Dendritic cell treated with granulocyte-macrophage colony-stimulating factor and Interleukin-4, amounts not matched to agents 40 ng/mL and 50 ng/mL, for 4 days (primary cell): ENCODE measurements around the gene ADTRP.
A peak's percentile ranks its signal among the peaks of the same experiment; 100 is the strongest.

Experiments
- H3K27ac Mint-ChIP-seq: one replicate; pipeline ENCODE4 v1.8.0; 2022; ENCODE audit warnings: mild to moderate bottlenecking, mixed read lengths
- H3K27me3 Mint-ChIP-seq: one replicate; pipeline ENCODE4 v1.8.0; 2022; ENCODE audit warnings: mild to moderate bottlenecking, mixed read lengths
- H3K36me3 Mint-ChIP-seq: one replicate; pipeline ENCODE4 v1.8.0; 2022; ENCODE audit warnings: low read depth, mixed read lengths
- H3K4me1 Mint-ChIP-seq: one replicate; pipeline ENCODE4 v1.8.0; 2022; ENCODE audit warnings: low read depth, mixed read lengths
- H3K4me3 Mint-ChIP-seq: one replicate; pipeline ENCODE4 v1.8.0; 2022; ENCODE audit warnings: mild to moderate bottlenecking, moderate library complexity, mixed read lengths
- H3K9me3 Mint-ChIP-seq: one replicate; pipeline ENCODE4 v1.8.0; 2022; ENCODE audit warnings: mixed read lengths
- intact Hi-C: fragments of 100-400 bp; cut with micrococcal nuclease; formaldehyde crosslinking; loops from one replicate; pipeline ENCODE4 v1.15.0; 2022

The ADTRP gene

DNA sequence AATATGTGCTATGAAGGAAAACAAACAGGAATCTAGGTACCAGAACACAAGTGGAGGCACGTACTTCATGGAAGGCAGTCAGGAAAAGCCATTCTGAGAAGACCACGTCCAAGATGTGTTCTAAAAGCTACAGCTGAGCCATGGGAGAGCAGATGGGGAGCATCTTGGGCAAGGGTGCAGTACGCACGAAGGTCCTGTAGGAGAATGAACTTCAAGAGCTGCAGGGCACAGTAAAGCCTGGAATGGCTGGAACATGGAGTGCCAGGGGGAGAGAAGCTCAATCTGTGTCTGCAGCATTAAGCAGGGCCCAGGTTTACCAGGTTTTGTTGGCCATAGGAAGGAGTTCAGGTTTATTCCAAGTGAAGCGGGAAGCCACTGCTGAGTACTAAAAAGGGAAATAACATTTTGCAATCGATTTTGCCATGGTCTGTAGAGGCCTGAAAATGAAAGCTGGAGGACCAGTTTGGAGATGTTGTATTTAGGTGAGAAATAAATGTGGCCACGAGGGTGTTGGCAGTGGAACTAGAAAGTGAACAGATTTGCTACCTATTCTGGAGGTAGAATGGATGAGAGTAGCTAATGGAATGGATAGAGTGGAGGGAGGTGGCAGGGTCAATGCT, 29.9 kb downstream of the ADTRP start:
- peaks cover 2% of the 10 kb centered on the region for H3K27me3 Mint-ChIP-seq
- no peak overlapping the region for H3K27ac Mint-ChIP-seq
- no peaks in the 10 kb centered on the region for H3K9me3 Mint-ChIP-seq
- no peak overlapping the region for H3K4me3 Mint-ChIP-seq
- no peaks in the 10 kb centered on the region for H3K36me3 Mint-ChIP-seq
- peaks cover 13% of the 10 kb centered on the region for H3K4me1 Mint-ChIP-seq
- intact Hi-C loops, result no loop called here

- no peaks in the 10 kb centered on the region for H3K9me3 Mint-ChIP-seq
- peaks cover 7% of the 10 kb centered on the region for H3K27me3 Mint-ChIP-seq
- intact Hi-C loops, result no loop called here
- peaks cover 13% of the 10 kb centered on the region for H3K4me1 Mint-ChIP-seq
- no peaks in the 10 kb centered on the region for H3K36me3 Mint-ChIP-seq
- H3K4me3 Mint-ChIP-seq, result no peak overlapping the region
- H3K27ac Mint-ChIP-seq, result no peak overlapping the region
These were observed 31.6 kb downstream of the ADTRP start for GRCh38 chr6:11747021-11747420.

GRCh38 chr6:11744753-11745152, 33.9 kb downstream of the ADTRP start:
- Mint-ChIP-seq H3K27me3 (peaks cover 9% of the 10 kb centered on the region), H3K36me3 (no peaks in the 10 kb centered on the region), H3K27ac (peak overlapping the region; percentile 62), H3K9me3 (no peaks in the 10 kb centered on the region), H3K4me3 (no peak overlapping the region), H3K4me1 (peaks cover 13% of the 10 kb centered on the region)
- intact Hi-C loops, result no loop called here

- Mint-ChIP-seq H3K9me3 (no peaks in the 10 kb centered on the region), H3K36me3 (no peaks in the 10 kb centered on the region), H3K4me1 (peaks cover 16% of the 10 kb centered on the region), H3K27ac (peak overlapping the region; percentile 62), H3K4me3 (no peak overlapping the region), H3K27me3 (peaks cover 9% of the 10 kb centered on the region)
- intact Hi-C loops, result no loop called here
These were observed 34.5 kb downstream of the ADTRP start for GRCh38 chr6:11744101-11744500.

- no peaks in the 10 kb centered on the region for H3K36me3 Mint-ChIP-seq
- peaks cover 33% of the 10 kb centered on the region for H3K4me1 Mint-ChIP-seq
- H3K4me3 Mint-ChIP-seq, result no peak overlapping the region
- peaks cover 17% of the 10 kb centered on the region for H3K27me3 Mint-ChIP-seq
- intact Hi-C loops, result no loop called here
- no peaks in the 10 kb centered on the region for H3K9me3 Mint-ChIP-seq
- H3K27ac Mint-ChIP-seq, result no peak overlapping the region
These were observed 37.7 kb downstream of the ADTRP start for GRCh38 chr6:11740875-11741274.

DNA sequence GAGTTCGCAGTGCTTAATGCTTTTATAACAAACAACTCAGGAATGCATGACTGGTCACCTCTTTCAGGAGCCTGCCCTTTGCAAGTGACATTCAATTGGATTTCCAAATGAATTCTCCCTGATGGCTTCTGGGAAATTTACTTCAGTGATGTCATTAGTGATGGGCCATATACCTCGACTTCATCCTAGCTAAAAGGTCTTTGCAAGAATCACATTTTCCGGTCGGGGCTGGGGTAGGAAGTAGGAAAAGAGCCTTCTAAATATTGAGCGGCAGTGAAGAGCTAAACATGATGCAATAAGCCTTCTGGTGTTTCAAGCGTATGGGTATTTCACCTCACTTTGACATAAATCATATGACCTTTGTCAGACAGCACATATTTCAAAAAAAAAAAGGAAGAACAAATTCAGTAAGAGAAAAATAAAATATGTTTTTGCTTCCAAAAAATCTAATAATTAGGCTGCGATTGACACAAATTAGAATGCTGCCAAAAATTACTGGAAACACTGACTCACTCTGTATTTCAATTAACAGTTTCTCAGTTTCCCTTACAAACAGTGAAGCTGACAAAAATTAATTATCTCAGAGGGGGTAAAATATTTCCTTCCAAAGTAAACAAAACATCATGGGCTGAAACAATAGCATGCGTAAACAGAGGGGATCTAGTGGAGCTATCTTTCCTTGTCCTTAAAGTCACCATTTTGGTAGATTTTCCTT, 39.8 kb downstream of the ADTRP start:
- Mint-ChIP-seq H3K9me3 (no peaks in the 10 kb centered on the region), H3K4me3 (no peak overlapping the region), H3K36me3 (no peaks in the 10 kb centered on the region), H3K4me1 (peaks cover 34% of the 10 kb centered on the region), H3K27ac (no peak overlapping the region), H3K27me3 (peaks cover 22% of the 10 kb centered on the region)
- intact Hi-C loops, result no loop called here

GRCh38 chr6:11738234-11738633, 40.4 kb downstream of the ADTRP start:
- H3K36me3 Mint-ChIP-seq, result no peaks in the 10 kb centered on the region
- H3K4me3 Mint-ChIP-seq, result no peak overlapping the region
- intact Hi-C loops, result no loop called here
- H3K27me3 Mint-ChIP-seq, result peaks cover 24% of the 10 kb centered on the region
- no peaks in the 10 kb centered on the region for H3K9me3 Mint-ChIP-seq
- H3K4me1 Mint-ChIP-seq, result peaks cover 39% of the 10 kb centered on the region
- H3K27ac Mint-ChIP-seq, result no peak overlapping the region

DNA sequence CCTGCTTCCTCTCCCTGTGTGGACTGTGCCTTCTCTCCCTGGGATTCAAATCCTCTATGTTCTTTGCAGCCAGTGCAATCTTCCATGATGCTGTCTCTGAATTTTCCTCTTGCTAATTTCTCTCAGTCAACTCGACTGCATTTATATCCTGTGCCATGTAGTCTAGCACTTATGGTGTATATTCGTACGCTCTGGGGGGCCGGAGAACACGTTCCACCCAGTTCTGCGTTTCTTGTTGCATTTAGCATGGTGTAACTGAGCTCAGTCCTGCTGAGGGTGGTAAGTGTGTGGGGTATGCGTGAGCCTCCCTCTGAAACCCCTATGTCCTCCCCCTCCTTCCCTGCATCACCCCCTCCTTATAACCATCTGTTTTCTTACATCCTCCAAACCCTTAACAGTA, 42.0 kb downstream of the ADTRP start:
- H3K27ac Mint-ChIP-seq, result no peak overlapping the region

DNA sequence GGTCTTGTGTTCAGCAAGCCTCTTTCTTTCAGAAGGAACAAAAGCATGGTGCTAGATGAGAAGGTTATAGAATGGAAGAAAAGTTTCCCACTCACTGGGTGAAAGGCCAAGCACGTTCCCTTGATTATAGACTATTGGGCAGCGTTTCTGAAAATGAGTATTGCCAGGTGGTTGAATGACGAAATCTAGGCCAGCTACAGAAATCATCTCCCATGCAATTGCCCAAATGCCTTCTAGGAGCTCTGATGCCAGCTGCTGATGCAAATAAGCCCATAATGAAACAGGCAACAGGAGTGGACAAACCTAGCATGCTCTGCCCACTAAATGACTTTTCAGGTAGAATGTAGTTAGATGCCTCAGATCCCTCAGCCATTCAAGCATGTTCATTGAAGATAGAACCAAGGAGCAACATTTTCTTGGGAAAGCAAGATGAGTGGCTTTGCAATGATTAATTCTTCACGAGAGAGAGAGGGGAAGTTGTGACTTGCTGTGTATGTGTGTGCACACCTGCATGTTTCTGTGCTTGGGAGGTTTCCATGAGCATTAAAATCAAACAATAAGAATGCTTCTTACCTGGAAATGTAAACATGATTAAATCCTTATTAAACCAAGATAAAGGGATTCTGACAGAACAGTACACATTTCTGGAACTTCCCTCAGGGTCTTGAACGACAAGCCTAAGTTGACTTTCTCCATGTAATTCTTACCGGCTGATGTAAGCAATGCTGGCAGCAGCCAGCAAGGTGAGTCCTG, 43.6 kb downstream of the ADTRP start:
- no peak overlapping the region for H3K27ac Mint-ChIP-seq
- intact Hi-C loops, result no loop called here

More for the DNA sequence above, 42.0 kb downstream of the ADTRP start:
- Mint-ChIP-seq H3K27me3 (peaks cover 17% of the 10 kb centered on the region), H3K4me3 (no peak overlapping the region), H3K36me3 (no peaks in the 10 kb centered on the region), H3K9me3 (no peaks in the 10 kb centered on the region), H3K4me1 (peaks cover 53% of the 10 kb centered on the region)
- intact Hi-C loops, result no loop called here

GRCh38 chr6:11732036-11732631, 46.5 kb downstream of the ADTRP start:
- intact Hi-C loops, result loop anchor here (2.0 kb wide), 1 partner anchor 39 kb away; no protein-coding TSS in a partner anchor
- H3K4me3 Mint-ChIP-seq, result peak overlapping the region; percentile 53

More for the DNA sequence above, 43.6 kb downstream of the ADTRP start:
- no peaks in the 10 kb centered on the region for H3K36me3 Mint-ChIP-seq
- H3K27me3 Mint-ChIP-seq, result peaks cover 17% of the 10 kb centered on the region
- H3K4me3 Mint-ChIP-seq, result no peak overlapping the region
- H3K4me1 Mint-ChIP-seq, result peaks cover 65% of the 10 kb centered on the region
- H3K9me3 Mint-ChIP-seq, result no peaks in the 10 kb centered on the region

DNA sequence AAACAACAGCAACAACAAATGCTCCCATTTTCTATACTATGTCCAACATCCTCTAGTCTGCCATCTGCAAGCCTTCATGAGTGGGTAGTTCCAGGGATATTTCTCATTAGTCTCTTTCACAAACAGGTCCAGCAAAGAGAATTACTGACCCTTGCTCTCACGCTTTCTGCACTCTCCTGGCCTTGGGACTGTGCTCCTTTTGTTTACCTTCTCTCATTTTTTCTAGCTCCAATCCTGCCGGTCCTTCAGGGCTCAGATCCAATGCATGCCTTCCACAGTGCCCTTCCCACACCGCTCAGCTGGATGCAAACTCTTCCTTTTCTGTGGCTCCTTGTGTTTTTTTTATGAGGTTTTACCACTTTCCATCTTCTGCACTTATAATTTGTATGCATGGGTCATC, 47.2 kb downstream of the ADTRP start:
- intact Hi-C loops, result no loop called here
- H3K36me3 Mint-ChIP-seq, result no peaks in the 10 kb centered on the region
- H3K4me3 Mint-ChIP-seq, result no peak overlapping the region
- H3K27me3 Mint-ChIP-seq, result peaks cover 29% of the 10 kb centered on the region
- peaks cover 74% of the 10 kb centered on the region for H3K4me1 Mint-ChIP-seq
- H3K9me3 Mint-ChIP-seq, result no peaks in the 10 kb centered on the region
- H3K27ac Mint-ChIP-seq, result peak overlapping the region; percentile 70

More at GRCh38 chr6:11732036-11732631, 46.5 kb downstream of the ADTRP start:
- H3K9me3 Mint-ChIP-seq, result no peaks in the 10 kb centered on the region
- H3K4me1 Mint-ChIP-seq, result peaks cover 74% of the 10 kb centered on the region
- H3K27ac Mint-ChIP-seq, result peak overlapping the region; percentile 70
- peaks cover 32% of the 10 kb centered on the region for H3K27me3 Mint-ChIP-seq
- no peaks in the 10 kb centered on the region for H3K36me3 Mint-ChIP-seq

DNA sequence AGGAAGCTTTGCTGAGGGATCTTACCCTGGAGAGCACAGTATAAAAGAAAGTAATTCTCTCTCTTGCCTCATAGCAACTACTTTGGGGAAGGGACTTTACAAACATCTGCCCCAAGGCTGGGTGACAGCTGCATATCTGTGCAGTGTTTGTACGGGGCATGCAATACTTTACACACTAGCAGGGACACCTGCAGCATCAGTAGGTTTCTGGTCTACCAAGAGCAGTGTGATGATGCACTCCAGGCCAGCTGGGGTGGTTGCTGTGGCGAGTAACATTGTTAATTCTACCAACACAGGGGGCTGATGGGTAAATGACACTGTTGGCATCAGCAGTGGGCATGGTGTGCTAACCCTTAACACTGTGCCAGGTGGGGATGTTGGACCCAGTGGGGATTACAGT, 48.0 kb downstream of the ADTRP start:
- intact Hi-C loops, result no loop called here
- peaks cover 24% of the 10 kb centered on the region for H3K27me3 Mint-ChIP-seq
- H3K9me3 Mint-ChIP-seq, result no peaks in the 10 kb centered on the region
- H3K27ac Mint-ChIP-seq, result peak overlapping the region; percentile 45
- no peak overlapping the region for H3K4me3 Mint-ChIP-seq
- H3K36me3 Mint-ChIP-seq, result no peaks in the 10 kb centered on the region
- H3K4me1 Mint-ChIP-seq, result peaks cover 69% of the 10 kb centered on the region

GRCh38 chr6:11729076-11729475, 49.5 kb downstream of the ADTRP start:
- Mint-ChIP-seq H3K4me3 (no peak overlapping the region), H3K9me3 (no peaks in the 10 kb centered on the region), H3K27ac (peak overlapping the region; percentile 28), H3K4me1 (peaks cover 55% of the 10 kb centered on the region), H3K36me3 (no peaks in the 10 kb centered on the region), H3K27me3 (peaks cover 19% of the 10 kb centered on the region)
- intact Hi-C loops, result no loop called here
